Measurements from ENCODE around the gene DNAH14. TPM values are rescaled to one million over a fixed set of nuclear protein-coding genes. Genes with fewer than 3 reads are reported as not detected.
A peak's percentile ranks its signal among the peaks of the same experiment; 100 is the strongest.

DNAH14 gene
- total and polyA plus RNA-seq, 2 of the 8 experiments (the other 6 are each of a cell fraction or from before 2014, with no cell fraction given), result 8.4 to 40.7 TPM

GRCh38 chr1:225378880-225379279, 449.4 kb downstream of the DNAH14 start:
- Histone ChIP-seq H4K5ac (ENCODE audit: insufficient read length, low read depth, low read length) (peak overlapping the region; percentile 9), H3K36me3 (ENCODE audit: control insufficient read depth in 2 of 4, insufficient read depth in 4 of 4, low read length in 3 of 4) (no peaks in the 10 kb centered on the region), H3K9ac (replicated peaks in 1 of 4; ENCODE audit: extremely low read depth in 1 of 4, low read depth in 3 of 4, low read length in 3 of 4) (no peak overlapping the region), H3K4ac (replicated peaks; ENCODE audit: insufficient read length, low read depth, low read length) (no peak overlapping the region), H3K4me1 (replicated peaks in 1 of 4; ENCODE audit: control insufficient read depth in 3 of 4, insufficient read depth in 4 of 4, low read length in 3 of 4) (peaks cover 0 to 5% (median under 1%) of the 10 kb centered on the region in 4 experiments; a peak in 2 of 7 replicates), H2BK20ac (ENCODE audit: low read length) (no peak overlapping the region), H3K23me2 (ENCODE audit: low read depth, low read length) (no peaks in the 10 kb centered on the region), H3K4me2 (ENCODE audit: insufficient read depth in 1 of 2, low read depth in 2 of 2, low read length in 2 of 2) (peak overlapping the region; percentile 1 to 35; a peak in 2 of 4 replicates), H3K23ac (ENCODE audit: insufficient read length) (no peak overlapping the region), H2AFZ (ENCODE audit: low read length) (no peak overlapping the region), H2AK5ac (ENCODE audit: low read depth, low read length) (no peak overlapping the region), H3K79me1 (ENCODE audit: low read depth, low read length) (no peaks in the 10 kb centered on the region), H3K79me2 (ENCODE audit: control insufficient read depth in 1 of 2, insufficient read depth in 2 of 2, low read length in 2 of 2) (no peaks in the 10 kb centered on the region), H4K20me1 (replicated peaks in 1 of 2; ENCODE audit: control insufficient read depth in 1 of 2, insufficient read depth in 2 of 2, low read length in 2 of 2) (no peaks in the 10 kb centered on the region), H2BK12ac (ENCODE audit: low read depth, low read length) (no peak overlapping the region), H2BK15ac (ENCODE audit: low read length) (no peak overlapping the region), H3K18ac (ENCODE audit: extremely low read depth, low read length) (no peak overlapping the region), H4K91ac (replicated peaks; ENCODE audit: insufficient read length, low read length) (no peak overlapping the region), H3K14ac (ENCODE audit: insufficient read length) (no peak overlapping the region), H2BK5ac (ENCODE audit: low read depth, low read length) (no peak overlapping the region), H3K27me3 (replicated peaks in 1 of 4; ENCODE audit: control insufficient read depth in 3 of 4, extremely low read depth in 1 of 4, insufficient read depth in 3 of 4, low read length in 3 of 4) (no peaks in the 10 kb centered on the region), H2BK120ac (replicated peaks; ENCODE audit: low read depth, low read length) (no peak overlapping the region), H3K9me3 (ENCODE audit: insufficient read depth in 2 of 2, low read depth in 1 of 2, low read length in 1 of 2) (no peaks in the 10 kb centered on the region), H3K56ac (replicated peaks; ENCODE audit: insufficient read length, low read depth, low read length) (no peak overlapping the region), H3K27ac (ENCODE audit: low read depth, low read length) (no peak overlapping the region), H4K8ac (ENCODE audit: extremely low read depth, insufficient read depth, low read length) (no peak overlapping the region), H3K4me3 (ENCODE audit: extremely low read depth in 1 of 4, insufficient read depth in 2 of 4, low read depth in 3 of 4, low read length in 4 of 4) (no peak overlapping the region)
- peak; percentile 94 for FAIRE-seq
- peak; percentile 61 to 78 for DNase-seq (ENCODE audit: low read depth in 1 of 2, low spot score in 2 of 2)
- POLR2A ChIA-PET (ENCODE audit: partially characterized antibody), result interaction anchor here (0.8 to 1.9 kb wide), 8 partner anchors 10 to 683 kb away, joined by 3 to 5 read pairs (median 3); partner anchors contain the start of genes H3-3A and LBR
- CTCF ChIA-PET (ENCODE audit: partially characterized antibody), result interaction anchor here (0.8 to 1.7 kb wide), 4 partner anchors 22 to 60 kb away, joined by 4 to 6 read pairs (median 4); no protein-coding TSS in a partner anchor
- 25% methylated on average over 9 of the region's 10 CpGs; no CpG with 5 or more reads in 1 of the 2 experiments for WGBS, 2 experiments (ENCODE audit: extremely low coverage in 1 of 2, insufficient coverage in 1 of 2, insufficient read length in 1 of 2, insufficient replicate concordance in 2 of 2, low coverage in 1 of 2, low lambda C conversion rate in 2 of 2, missing lambda C conversion rate in 1 of 2)
- TF ChIP-seq CREB1 (IDR thresholded peaks at IDR 0.05), result peak; percentile 32
- TF ChIP-seq TEAD4 (IDR thresholded peaks at IDR 0.05; ENCODE audit: low read depth, low read length), result peak; percentile 85
- TF ChIP-seq BCL11A (IDR thresholded peaks at IDR 0.05; ENCODE audit: low read depth in 2 of 2, low read length in 2 of 2), result no peak
- no peak for TF ChIP-seq SIRT6 (IDR thresholded peaks at IDR 0.05; ENCODE audit: low read length)
- peak; percentile 64 for TF ChIP-seq NANOG (IDR thresholded peaks at IDR 0.05; ENCODE audit: insufficient read depth, low read depth, low read length, poor library complexity, severe bottlenecking)

Data from H1 (cell line).